ENCODE results near the gene CCSER1. TPM values are rescaled to one million over a fixed set of nuclear protein-coding genes. Genes with fewer than 3 reads are reported as not detected.

Gene CCSER1
- total and polyA plus RNA-seq, 2 donors (not counting 1 experiment from before 2014, with no cell fraction given), result under 0.01 TPM; not detected in 1

- H3K4me2 ChIP-seq (ENCODE audit: extremely low read depth, insufficient read depth, low read length), result no peak overlapping the region
- H3K9me3 ChIP-seq (ENCODE audit: control insufficient read depth, insufficient read depth, low read depth, low read length), result no peaks in the 10 kb centered on the region
- H3K4me1 ChIP-seq (ENCODE audit: control insufficient read depth, extremely low read depth, insufficient read depth, low read length), result no peaks in the 10 kb centered on the region
- no peak overlapping the region for H3K27ac ChIP-seq (ENCODE audit: insufficient read depth, low read length)
- H3K4me3 ChIP-seq (replicated peaks in 1 of 4; ENCODE audit: control extremely low read depth in 1 of 4, insufficient read depth in 1 of 4, low read depth in 3 of 4, low read length in 4 of 4), result no peak overlapping the region
- no peak overlapping the region for H2AFZ ChIP-seq (ENCODE audit: low read length)
- H3K9ac ChIP-seq (ENCODE audit: insufficient read depth, low read length), result no peak overlapping the region
- no peaks in the 10 kb centered on the region for H3K79me2 ChIP-seq (ENCODE audit: control insufficient read depth, insufficient read depth, low read length)
- H3K36me3 ChIP-seq (ENCODE audit: control insufficient read depth, insufficient read depth, low read length), result no peaks in the 10 kb centered on the region
- no peaks in the 10 kb centered on the region for H3K27me3 ChIP-seq (ENCODE audit: control insufficient read depth, insufficient read depth, low read length)
- no peak for DNase-seq (ENCODE audit: low read depth in 2 of 2)
- TF ChIP-seq CTCF (conservative IDR thresholded peaks at IDR 0.05 in 1 of 2, IDR thresholded peaks at IDR 0.05 in 1 of 2; ENCODE audit: low read depth in 1 of 2, low read length in 2 of 2), result no peak
- no peak for TF ChIP-seq EZH2 (IDR thresholded peaks at IDR 0.05; ENCODE audit: low read length, missing control alignments)
- H4K20me1 ChIP-seq (ENCODE audit: control insufficient read depth, extremely low read depth, insufficient read depth, low read length), result no peaks in the 10 kb centered on the region
These were observed 1232.1 kb downstream of the CCSER1 start for GRCh38 chr4:91359041-91360031.

- Histone ChIP-seq H4K20me1 (ENCODE audit: control insufficient read depth, extremely low read depth, insufficient read depth, low read length) (no peaks in the 10 kb centered on the region), H3K4me1 (ENCODE audit: control insufficient read depth, extremely low read depth, insufficient read depth, low read length) (no peaks in the 10 kb centered on the region), H3K79me2 (ENCODE audit: control insufficient read depth, insufficient read depth, low read length) (no peaks in the 10 kb centered on the region), H3K9me3 (ENCODE audit: control insufficient read depth, insufficient read depth, low read depth, low read length) (no peaks in the 10 kb centered on the region), H2AFZ (ENCODE audit: low read length) (no peak overlapping the region), H3K4me3 (replicated peaks in 1 of 4; ENCODE audit: control extremely low read depth in 1 of 4, insufficient read depth in 1 of 4, low read depth in 3 of 4, low read length in 4 of 4) (no peak overlapping the region), H3K27ac (ENCODE audit: insufficient read depth, low read length) (no peak overlapping the region), H3K4me2 (ENCODE audit: extremely low read depth, insufficient read depth, low read length) (no peak overlapping the region), H3K9ac (ENCODE audit: insufficient read depth, low read length) (no peak overlapping the region), H3K27me3 (ENCODE audit: control insufficient read depth, insufficient read depth, low read length) (no peaks in the 10 kb centered on the region), H3K36me3 (ENCODE audit: control insufficient read depth, insufficient read depth, low read length) (no peaks in the 10 kb centered on the region)
- TF ChIP-seq EZH2 (IDR thresholded peaks at IDR 0.05; ENCODE audit: low read length, missing control alignments), result no peak
- no peak for TF ChIP-seq CTCF (conservative IDR thresholded peaks at IDR 0.05 in 1 of 2, IDR thresholded peaks at IDR 0.05 in 1 of 2; ENCODE audit: low read depth in 1 of 2, low read length in 2 of 2)
- no peak for DNase-seq (ENCODE audit: low read depth in 2 of 2)
These were observed 1234.9 kb downstream of the CCSER1 start for GRCh38 chr4:91362125-91362524.

GRCh38 chr4:91366554-91366953 lies 1239.4 kb downstream of the CCSER1 start:
- Histone ChIP-seq H3K4me1 (ENCODE audit: control insufficient read depth, extremely low read depth, insufficient read depth, low read length) (no peaks in the 10 kb centered on the region), H3K9ac (ENCODE audit: insufficient read depth, low read length) (no peak overlapping the region), H4K20me1 (ENCODE audit: control insufficient read depth, extremely low read depth, insufficient read depth, low read length) (no peaks in the 10 kb centered on the region), H2AFZ (ENCODE audit: low read length) (no peak overlapping the region), H3K9me3 (ENCODE audit: control insufficient read depth, insufficient read depth, low read depth, low read length) (no peaks in the 10 kb centered on the region), H3K79me2 (ENCODE audit: control insufficient read depth, insufficient read depth, low read length) (no peaks in the 10 kb centered on the region), H3K36me3 (ENCODE audit: control insufficient read depth, insufficient read depth, low read length) (no peaks in the 10 kb centered on the region), H3K4me3 (replicated peaks in 1 of 4; ENCODE audit: control extremely low read depth in 1 of 4, insufficient read depth in 1 of 4, low read depth in 3 of 4, low read length in 4 of 4) (no peak overlapping the region), H3K27ac (ENCODE audit: insufficient read depth, low read length) (no peak overlapping the region), H3K27me3 (ENCODE audit: control insufficient read depth, insufficient read depth, low read length) (no peaks in the 10 kb centered on the region), H3K4me2 (ENCODE audit: extremely low read depth, insufficient read depth, low read length) (no peak overlapping the region)
- TF ChIP-seq CTCF (conservative IDR thresholded peaks at IDR 0.05 in 1 of 2, IDR thresholded peaks at IDR 0.05 in 1 of 2; ENCODE audit: low read depth in 1 of 2, low read length in 2 of 2) (no peak), EZH2 (IDR thresholded peaks at IDR 0.05; ENCODE audit: low read length, missing control alignments) (no peak)
- no peak for DNase-seq (ENCODE audit: low read depth in 2 of 2)

Data from fibroblast of lung (primary cell).